Small intestine (tissue), 7 donors: ENCODE measurements around the gene SLC12A1. TPM values are rescaled to one million over a fixed set of nuclear protein-coding genes. Genes with fewer than 3 reads are reported as not detected.
A peak's percentile ranks its signal among the peaks of the same experiment; 100 is the strongest.

Source experiments
- DNase-seq, 2 donors: peaks; one replicate each; pipeline versions ENCODE4 v3.0.0 to v3.0.0-alpha.2; 2013
- FAIRE-seq: peaks from 2 replicates; lab custom pipeline; 2012; peaks lifted over from hg19 to GRCh38; lab: Jason Lieb, UNC
- H3K27ac ChIP-seq, 3 donors: one replicate each; pipeline ENCODE4 v1.5.1; 2013; ENCODE audit warnings: low read length in 2 of 3, mild to moderate bottlenecking in 2 of 3, control low read depth in 1 of 3, inconsistent platforms in 1 of 3, low read depth in 1 of 3, moderate library complexity in 1 of 3
- H3K27me3 ChIP-seq, 3 donors: one replicate each; pipeline ENCODE4 v1.6.1; 2013; ENCODE audit warnings: low read length in 3 of 3, inconsistent platforms in 1 of 3; ENCODE audit not compliant: control insufficient read depth in 3 of 3, insufficient read depth in 3 of 3
- H3K36me3 ChIP-seq, 3 donors: one replicate each; pipeline ENCODE4 v1.6.1; 2013; ENCODE audit warnings: low read length in 3 of 3, inconsistent platforms in 1 of 3, low read depth in 1 of 3, mild to moderate bottlenecking in 1 of 3, moderate library complexity in 1 of 3; ENCODE audit not compliant: control insufficient read depth in 3 of 3, insufficient read depth in 2 of 3
- H3K4me1 ChIP-seq, 3 donors: one replicate each; pipeline ENCODE4 v1.6.1; 2013; ENCODE audit warnings: low read length in 2 of 3, inconsistent platforms in 1 of 3, low read depth in 1 of 3, mild to moderate bottlenecking in 1 of 3, moderate library complexity in 1 of 3; ENCODE audit not compliant: control insufficient read depth in 3 of 3, insufficient read depth in 2 of 3
- H3K4me3 ChIP-seq, 3 donors: one replicate each; pipeline ENCODE4 v1.5.1; 2013; ENCODE audit warnings: low read length in 3 of 3, control low read depth in 1 of 3, inconsistent platforms in 1 of 3, low read depth in 1 of 3, mild to moderate bottlenecking in 1 of 3, moderate library complexity in 1 of 3
- H3K9me3 ChIP-seq, 2 donors: one replicate each; pipeline ENCODE4 v1.6.1; 2013; ENCODE audit warnings: low read depth in 1 of 2, low read length in 1 of 2; ENCODE audit not compliant: control insufficient read depth in 2 of 2, insufficient read depth in 1 of 2
- WGBS, 3 donors: extraction: QIAGEN DNeasy Blood & Tissue Kit; methylation state at CpG; one replicate each; pipeline ENCODE4 v1.1.7; 2013; 5-methylcytosine and 5-hydroxymethylcytosine counted together
- polyA plus RNA-seq, 4 donors: library from polyadenylated mRNA; stranded (reverse) in 3 of 4; unstranded in 1 of 4; fragments of 200-250 nt in 3 of 4; fragments of 120-200 nt in 1 of 4; gene quantifications; one replicate each; pipeline versions ENCODE4 v1.2.1 to v1.2.3, GENCODE V29; 2013
- donor health status: healthy with polysubstance abuse.
- donor health status: control.
- donor health status: control.
- donor health status: Bipolar disorder and iron deficiency.
- donor health status: healthy.

SLC12A1 gene
- polyA plus RNA-seq, 4 donors = 0.04 to 0.06 TPM; not detected in 2

- no peaks in the 10 kb centered on the region for H3K9me3 ChIP-seq
- peak; percentile 51 for FAIRE-seq
- no peaks in the 10 kb centered on the region for H3K36me3 ChIP-seq
- peak; percentile 71 to 76 for DNase-seq
- no peaks in the 10 kb centered on the region for H3K4me1 ChIP-seq
- H3K4me3 ChIP-seq = no peak overlapping the region
- WGBS, 3 donors = 1 to 4% (median 2%) methylated on average over 6 of the region's 6 CpGs
- no peak overlapping the region for H3K27ac ChIP-seq
- H3K27me3 ChIP-seq = no peaks in the 10 kb centered on the region
Observed at GRCh38 chr15:48352474-48353072, 146.5 kb downstream of the SLC12A1 start.

Other genes with a start within 250 kb of the SLC12A1 start
- gene SLC24A5, start 85.3 kb upstream of the SLC12A1 start, polyA plus RNA-seq = under 1 TPM in 1 of 4 donors, not detected in 3; 0.03 TPM
- gene MYEF2, start 28.0 kb upstream of the SLC12A1 start, polyA plus RNA-seq = 10 to 100 TPM in 1 of 4 donors, 1 to 10 TPM in 3; 1.1 to 16.6 (median 4.5) TPM
- gene CTXN2, start 14.6 kb upstream of the SLC12A1 start, polyA plus RNA-seq = under 1 TPM in 2 of 4 donors, not detected in 2; 0.03 to 0.46 TPM
- gene DUT, start 125.1 kb downstream of the SLC12A1 start, polyA plus RNA-seq = 10 to 100 TPM; 12.7 to 98.0 (median 56.1) TPM